ENCODE data around the gene PRODH2. TPM values are rescaled to one million over a fixed set of nuclear protein-coding genes. Genes with fewer than 3 reads are reported as not detected.

PRODH2 gene
- total and polyA plus RNA-seq, 2 of the 13 experiments (the other 11 are each of a cell fraction or from before 2014, with no cell fraction given): 86.7 to 118 TPM

GRCh38 chr19:35785339-35785627, 27.4 kb downstream of the PRODH2 start:
- no peak for DNase-seq (ENCODE audit: low spot score)

DNA sequence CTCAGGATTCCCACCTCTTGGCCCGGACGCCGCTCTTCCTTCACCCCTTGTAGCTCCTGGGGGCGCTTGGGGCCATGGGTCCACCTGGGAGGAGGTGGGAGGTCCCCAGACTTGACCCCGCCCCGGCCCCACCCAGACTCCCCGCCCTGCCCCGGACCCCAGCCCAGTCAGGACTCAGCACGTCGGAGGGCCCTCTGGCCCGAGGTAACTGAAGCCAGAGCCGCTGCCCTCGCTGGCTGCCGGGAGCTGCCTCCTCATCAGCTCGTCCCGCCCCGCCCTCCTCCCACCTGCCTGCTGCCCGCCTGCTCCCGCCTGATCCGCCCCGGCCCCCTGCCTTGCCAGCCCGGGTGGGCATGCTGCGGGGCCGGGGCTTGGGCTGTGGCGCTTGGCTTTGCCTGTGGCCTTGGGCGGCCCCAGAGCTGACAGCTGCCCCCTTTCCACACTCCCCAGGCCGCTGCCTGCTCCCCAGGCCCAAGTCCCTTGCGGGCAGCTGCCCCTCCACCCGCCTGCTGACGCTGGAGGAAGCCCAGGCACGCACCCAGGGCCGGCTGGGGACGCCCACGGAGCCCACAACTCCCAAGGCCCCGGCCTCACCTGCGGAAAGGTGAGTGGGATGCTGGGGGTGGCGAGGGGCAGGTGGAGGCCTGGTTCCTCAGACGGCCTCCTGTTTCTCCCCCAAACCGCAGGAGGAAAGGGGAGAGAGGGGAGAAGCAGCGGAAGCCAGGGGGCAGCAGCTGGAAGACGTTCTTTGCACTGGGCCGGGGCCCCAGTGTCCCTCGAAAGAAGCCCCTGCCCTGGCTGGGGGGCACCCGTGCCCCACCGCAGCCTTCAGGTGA, 27.9 kb downstream of the PRODH2 start:
- BruUV-seq (replicated peaks): no TSS peak

More at GRCh38 chr19:35785339-35785627, 27.4 kb downstream of the PRODH2 start:
- Histone ChIP-seq H3K4me2 (ENCODE audit: low read depth, low read length) (no peak overlapping the region), H3K4me1 (ENCODE audit: insufficient read depth, low read length) (peaks cover 28% of the 10 kb centered on the region), H2AFZ (ENCODE audit: low read length) (no peak overlapping the region), H3K9me3 (ENCODE audit: low read length) (no peaks in the 10 kb centered on the region), H3K79me2 (ENCODE audit: insufficient read depth, low read length) (no peaks in the 10 kb centered on the region), H4K20me1 (ENCODE audit: insufficient read depth, low read length) (no peaks in the 10 kb centered on the region), H3K27ac (ENCODE audit: extremely low read length, insufficient read depth, low read length) (no peak overlapping the region), H3K4me3 (replicated peaks in 1 of 3; ENCODE audit: insufficient read depth in 1 of 3, low read depth in 2 of 3, low read length in 3 of 3) (no peak overlapping the region), H3K9ac (ENCODE audit: insufficient read depth, low read depth, low read length) (no peak overlapping the region), H3K36me3 (replicated peaks in 1 of 2; ENCODE audit: control insufficient read depth in 1 of 2, insufficient read depth in 2 of 2, low read length in 2 of 2) (peaks cover 0 to 2% of the 10 kb centered on the region in 2 experiments; a peak in 2 of 5 replicates), H3K27me3 (ENCODE audit: control insufficient read depth in 1 of 2, insufficient read depth in 2 of 2, low read length in 2 of 2) (no peaks in the 10 kb centered on the region)
- WGBS (ENCODE audit: low lambda C conversion rate): 100% methylated on average over 1 of the region's 10 CpGs
- in situ Hi-C loops (cut with HindIII; ENCODE audit: extremely low pct_ligation_motif_present, low pct_unique_long_range_greater_than_20kb) (no loop called here), intact Hi-C loops (cut with micrococcal nuclease; ENCODE audit: unreplicated experiment) (no loop called here)
- no TSS peak for BruUV-seq (replicated peaks)
- FAIRE-seq: no peak
- CTCF ChIA-PET (ENCODE audit: low intra/inter-chr PET ratio, low total read pairs): no interaction called here
- no peak for TF ChIP-seq BCL6 (CRISPR knock-in tag; IDR thresholded peaks at IDR 0.05)
- POLR2A ChIA-PET: no interaction called here
- ATAC-seq: no peak

More for the DNA sequence above, 27.9 kb downstream of the PRODH2 start:
- Histone ChIP-seq H3K27ac (ENCODE audit: extremely low read length, insufficient read depth, low read length) (no peak overlapping the region), H3K4me1 (ENCODE audit: insufficient read depth, low read length) (peaks cover 28% of the 10 kb centered on the region), H3K79me2 (ENCODE audit: insufficient read depth, low read length) (no peaks in the 10 kb centered on the region), H3K36me3 (replicated peaks in 1 of 2; ENCODE audit: control insufficient read depth in 1 of 2, insufficient read depth in 2 of 2, low read length in 2 of 2) (peaks cover 0 to 2% of the 10 kb centered on the region in 2 experiments; a peak in 2 of 5 replicates), H2AFZ (ENCODE audit: low read length) (no peak overlapping the region), H3K4me2 (ENCODE audit: low read depth, low read length) (no peak overlapping the region), H4K20me1 (ENCODE audit: insufficient read depth, low read length) (no peaks in the 10 kb centered on the region), H3K9me3 (ENCODE audit: low read length) (no peaks in the 10 kb centered on the region), H3K27me3 (ENCODE audit: control insufficient read depth in 1 of 2, insufficient read depth in 2 of 2, low read length in 2 of 2) (no peaks in the 10 kb centered on the region), H3K9ac (ENCODE audit: insufficient read depth, low read depth, low read length) (no peak overlapping the region), H3K4me3 (replicated peaks in 1 of 3; ENCODE audit: insufficient read depth in 1 of 3, low read depth in 2 of 3, low read length in 3 of 3) (no peak overlapping the region)
- DNase-seq (ENCODE audit: low spot score): no peak
- WGBS (ENCODE audit: low lambda C conversion rate): 92% methylated on average over 26 of the region's 45 CpGs
- TF ChIP-seq GZF1 (CRISPR knock-in tag; IDR thresholded peaks at IDR 0.05) (no peak), FOSL1 (CRISPR knock-in tag; IDR thresholded peaks at IDR 0.05; ENCODE audit: borderline replicate concordance) (no peak), ZNF274 (CRISPR knock-in tag; IDR thresholded peaks at IDR 0.05) (no peak), HNF4A (CRISPR knock-in tag; IDR thresholded peaks at IDR 0.05) (no peak), ZNF839 (CRISPR knock-in tag; IDR thresholded peaks at IDR 0.05; ENCODE audit: borderline replicate concordance) (no peak), ATF1 (CRISPR knock-in tag; IDR thresholded peaks at IDR 0.05) (no peak), SRY (CRISPR knock-in tag; IDR thresholded peaks at IDR 0.05) (no peak), TAF15 (IDR thresholded peaks at IDR 0.05; ENCODE audit: low read depth, low read length, poor library complexity, severe bottlenecking) (no peak), ZKSCAN5 (CRISPR knock-in tag; IDR thresholded peaks at IDR 0.05) (no peak)
- TF ChIP-seq, protein P1, sequence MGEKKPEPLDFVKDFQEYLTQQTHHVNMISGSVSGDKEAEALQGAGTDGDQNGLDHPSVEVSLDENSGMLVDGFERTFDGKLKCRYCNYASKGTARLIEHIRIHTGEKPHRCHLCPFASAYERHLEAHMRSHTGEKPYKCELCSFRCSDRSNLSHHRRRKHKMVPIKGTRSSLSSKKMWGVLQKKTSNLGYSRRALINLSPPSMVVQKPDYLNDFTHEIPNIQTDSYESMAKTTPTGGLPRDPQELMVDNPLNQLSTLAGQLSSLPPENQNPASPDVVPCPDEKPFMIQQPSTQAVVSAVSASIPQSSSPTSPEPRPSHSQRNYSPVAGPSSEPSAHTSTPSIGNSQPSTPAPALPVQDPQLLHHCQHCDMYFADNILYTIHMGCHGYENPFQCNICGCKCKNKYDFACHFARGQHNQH (CRISPR knock-in tag; IDR thresholded peaks at IDR 0.05): no peak
- ChIA-PET POLR2A (no interaction called here), CTCF (ENCODE audit: low intra/inter-chr PET ratio, low total read pairs) (no interaction called here)
- no peak for ATAC-seq
- intact Hi-C loops (cut with micrococcal nuclease; ENCODE audit: unreplicated experiment) (no loop called here), in situ Hi-C loops (cut with HindIII; ENCODE audit: extremely low pct_ligation_motif_present, low pct_unique_long_range_greater_than_20kb) (no loop called here)
- no peak for FAIRE-seq
